PFSK-1 (cell line): Measurements from ENCODE around the gene OPN3.

Source experiments
- POLR2AphosphoS5 ChIP-seq: IDR thresholded peaks from 2 replicates; pipeline ENCODE4 v1.6.1; 2012; ENCODE audit warnings: low read depth, mild to moderate bottlenecking, control low read depth, low read length, moderate library complexity
- REST ChIP-seq, 2 experiments: IDR thresholded peaks; 2 replicates each; pipeline versions ENCODE4 v1.6.1 to v1.8.0; 2011 to 2012; ENCODE audit warnings: low read depth in 2 of 2, low read length in 2 of 2, control low read depth in 1 of 2, inconsistent platforms in 1 of 2, mild to moderate bottlenecking in 1 of 2, moderate library complexity in 1 of 2; ENCODE audit not compliant: insufficient read depth in 1 of 2
- SIN3A ChIP-seq: IDR thresholded peaks from 2 replicates; pipeline ENCODE4 v1.6.1; 2012; ENCODE audit warnings: mild to moderate bottlenecking, low read length, moderate library complexity, borderline replicate concordance; ENCODE audit not compliant: insufficient read depth

DNA sequence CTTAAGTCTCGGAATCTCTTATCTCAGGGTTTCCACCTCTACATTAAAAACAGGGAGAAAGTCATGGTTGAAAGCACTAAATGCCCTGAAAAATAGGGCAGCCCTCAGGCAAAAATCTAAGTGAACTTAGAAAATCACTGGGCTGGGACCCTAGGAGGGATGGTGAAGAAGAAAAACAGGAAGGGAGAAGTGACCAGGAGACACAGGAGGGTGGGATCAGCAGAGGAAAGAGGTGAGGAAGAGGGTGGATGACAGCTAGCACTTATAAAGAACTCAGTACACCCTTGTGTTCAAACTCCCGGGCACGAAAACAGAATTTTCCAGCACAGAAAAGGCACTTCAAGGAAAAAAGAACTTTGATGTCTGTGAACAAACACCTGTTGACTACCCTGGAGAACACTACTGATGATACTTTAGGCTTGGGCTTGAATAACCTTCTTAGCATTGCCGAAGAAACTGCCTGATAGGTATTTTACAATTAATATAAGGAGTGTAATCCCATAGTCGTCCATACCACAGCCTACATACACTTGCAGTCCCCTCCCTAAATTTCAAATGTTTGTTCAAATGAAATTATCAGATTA, 2.0 kb downstream of the OPN3 start:
- TF ChIP-seq POLR2AphosphoS5 (no peak), SIN3A (no peak), REST (IDR thresholded peaks at IDR 0.05; ENCODE audit: insufficient read depth in 1 of 2, low read depth in 2 of 2, low read length in 2 of 2) (no peak)
